GM18505 (cell line): Measurements from ENCODE around the gene DISC1.

Experiments used
- ATAC-seq: cut with Tn5 transposase; IDR thresholded peaks from one replicate; pipeline ENCODE4 v1.9.1; 2021; ENCODE audit not compliant: unreplicated experiment
- POLR2A ChIP-seq: IDR thresholded peaks from 4 replicates; pipeline ENCODE4 v1.6.1; 2011; ENCODE audit warnings: borderline replicate concordance; ENCODE audit not compliant: insufficient read depth, insufficient read length; ENCODE audit errors: extremely low read depth

The DISC1 gene

GRCh38 chr1:231855361-231855760, 228.8 kb downstream of the DISC1 start:
- no peak for ATAC-seq
- TF ChIP-seq POLR2A = no peak

GRCh38 chr1:231855926-231856325, 229.3 kb downstream of the DISC1 start:
- no peak for ATAC-seq

GRCh38 chr1:231856426-231856825, 229.8 kb downstream of the DISC1 start:
- no peak for ATAC-seq

More at GRCh38 chr1:231855926-231856325, 229.3 kb downstream of the DISC1 start:
- no peak for TF ChIP-seq POLR2A

GRCh38 chr1:231856894-231857293, 230.3 kb downstream of the DISC1 start:
- TF ChIP-seq POLR2A = no peak
- no peak for ATAC-seq

More at GRCh38 chr1:231856426-231856825, 229.8 kb downstream of the DISC1 start:
- no peak for TF ChIP-seq POLR2A

GRCh38 chr1:231857609-231858135, 231.1 kb downstream of the DISC1 start:
- TF ChIP-seq POLR2A = no peak
- no peak for ATAC-seq

- ATAC-seq = no peak
- TF ChIP-seq POLR2A = no peak
Measured at GRCh38 chr1:231860221-231861088, 233.9 kb downstream of the DISC1 start.

- ATAC-seq = no peak
- no peak for TF ChIP-seq POLR2A
Measured at GRCh38 chr1:231861541-231862481, 235.2 kb downstream of the DISC1 start.

GRCh38 chr1:231862611-231863010, 236.0 kb downstream of the DISC1 start:
- no peak for ATAC-seq
- TF ChIP-seq POLR2A = no peak

- no peak for ATAC-seq
- TF ChIP-seq POLR2A = no peak
Measured at GRCh38 chr1:231865331-231865730, 238.7 kb downstream of the DISC1 start.

GRCh38 chr1:231866392-231867331, 240.1 kb downstream of the DISC1 start:
- TF ChIP-seq POLR2A = no peak

GRCh38 chr1:231867607-231868006, 241.0 kb downstream of the DISC1 start:
- TF ChIP-seq POLR2A = no peak
- ATAC-seq = no peak

More at GRCh38 chr1:231866392-231867331, 240.1 kb downstream of the DISC1 start:
- ATAC-seq = no peak

- ATAC-seq = no peak
- no peak for TF ChIP-seq POLR2A
Measured at GRCh38 chr1:231869364-231869763, 242.8 kb downstream of the DISC1 start.
